ENCODE results near the gene TOMM20L.

DNA sequence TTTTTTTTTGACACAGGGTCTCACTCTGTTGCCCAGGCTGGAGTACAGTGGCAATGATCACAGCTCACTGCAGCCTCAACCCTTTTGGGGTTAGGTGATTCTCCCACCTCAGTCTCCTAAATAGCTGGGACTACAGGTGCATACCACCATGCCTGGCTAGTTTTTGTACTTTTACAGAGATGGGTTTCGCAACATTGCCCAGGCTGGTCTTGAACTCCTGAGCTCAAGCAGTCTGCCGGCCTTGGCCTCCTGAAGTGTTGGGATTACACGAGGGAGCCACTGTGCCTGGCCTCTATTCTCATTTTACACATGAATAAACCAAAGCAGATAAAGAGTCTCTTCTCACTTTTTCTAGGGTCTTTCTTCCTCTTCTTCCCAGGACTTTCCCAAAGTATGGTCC lies 3.2 kb downstream of the TOMM20L start:
- TF ChIP-seq CTCF (IDR thresholded peaks at IDR 0.05 in 2 of 3, conservative IDR thresholded peaks at IDR 0.05 in 1 of 3; ENCODE audit: borderline replicate concordance in 1 of 3, insufficient read depth in 1 of 3, low read depth in 2 of 3, low read length in 2 of 3): no peak
- no peak for TF ChIP-seq POLR2A (IDR thresholded peaks at IDR 0.05; ENCODE audit: borderline replicate concordance, extremely low read depth, insufficient read depth, insufficient read length)
- TF ChIP-seq ZBTB33 (IDR thresholded peaks at IDR 0.05; ENCODE audit: extremely low read depth, insufficient replicate concordance, low read length): no peak
- TF ChIP-seq CEBPB (IDR thresholded peaks at IDR 0.05; ENCODE audit: low read depth): no peak
- no peak for TF ChIP-seq ZFX (IDR thresholded peaks at IDR 0.05)
- TF ChIP-seq EGR1 (IDR thresholded peaks at IDR 0.05; ENCODE audit: low read depth): no peak
- TF ChIP-seq EZH2 (IDR thresholded peaks at IDR 0.05): no peak
- no peak for TF ChIP-seq SRF (IDR thresholded peaks at IDR 0.05; ENCODE audit: low read depth)
- no peak for TF ChIP-seq ZNF274 (IDR thresholded peaks at IDR 0.05; ENCODE audit: low read depth, low read length)
- TF ChIP-seq ATF3 (IDR thresholded peaks at IDR 0.05): no peak
- TF ChIP-seq POLR2AphosphoS5 (IDR thresholded peaks at IDR 0.05; ENCODE audit: low read depth, low read length): no peak
- TF ChIP-seq RAD21 (IDR thresholded peaks at IDR 0.05; ENCODE audit: low read depth): no peak

Measured in HCT116 (cell line).